ENCODE measurements around the gene TASP1. TPM values are rescaled to one million over a fixed set of nuclear protein-coding genes. Genes with fewer than 3 reads are reported as not detected.

The TASP1 gene
- total RNA-seq, 1 donor from 2014 or later: 4.6 TPM

DNA sequence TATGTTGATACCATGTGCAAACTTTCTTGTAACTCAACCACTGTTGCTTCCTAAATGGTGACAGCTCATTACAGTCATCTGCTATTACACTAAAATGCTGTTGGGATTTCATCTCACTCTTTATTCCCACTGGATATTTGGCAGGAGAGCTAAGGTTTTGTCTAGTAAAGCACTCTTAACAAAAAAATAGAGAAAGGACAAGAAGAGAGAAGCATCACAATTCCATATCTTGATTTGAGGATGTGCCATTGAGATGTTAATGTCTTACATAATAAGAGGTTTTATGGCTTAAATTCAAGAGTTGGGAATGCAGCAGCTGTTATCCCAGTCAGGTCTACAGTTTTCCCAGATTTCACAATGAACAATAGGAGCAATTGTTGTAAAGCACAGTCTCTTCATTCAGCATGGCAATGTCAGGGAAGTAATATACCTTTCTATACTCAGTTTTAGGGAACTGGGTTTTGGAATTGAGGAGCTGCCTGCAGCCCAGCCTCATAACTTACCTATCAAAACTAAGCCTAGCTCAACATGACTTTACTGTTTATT lies 282.7 kb downstream of the TASP1 start:
- DNase-seq (ENCODE audit: extremely low read depth, low read depth, low spot score): no peak

DNA sequence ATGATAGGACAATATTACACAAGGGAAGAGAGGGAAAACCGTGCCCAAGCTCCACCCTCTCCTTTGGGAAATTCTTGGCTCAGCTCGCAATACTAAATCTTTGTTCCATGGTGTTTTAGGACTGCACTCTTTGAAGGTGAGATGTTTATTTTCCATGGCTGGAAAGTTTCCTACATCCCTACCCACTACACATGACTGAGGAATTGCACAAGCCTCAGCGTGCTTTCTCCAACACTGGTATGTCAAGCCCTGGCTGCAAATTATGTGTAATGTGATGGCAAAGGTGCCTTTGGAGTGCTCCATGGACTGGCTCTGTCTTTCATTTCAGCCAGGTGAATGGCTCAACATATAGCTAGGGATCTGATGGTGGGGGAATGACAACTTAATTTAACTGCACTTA lies 283.3 kb downstream of the TASP1 start:
- DNase-seq (ENCODE audit: extremely low read depth, low read depth, low spot score): no peak

DNA sequence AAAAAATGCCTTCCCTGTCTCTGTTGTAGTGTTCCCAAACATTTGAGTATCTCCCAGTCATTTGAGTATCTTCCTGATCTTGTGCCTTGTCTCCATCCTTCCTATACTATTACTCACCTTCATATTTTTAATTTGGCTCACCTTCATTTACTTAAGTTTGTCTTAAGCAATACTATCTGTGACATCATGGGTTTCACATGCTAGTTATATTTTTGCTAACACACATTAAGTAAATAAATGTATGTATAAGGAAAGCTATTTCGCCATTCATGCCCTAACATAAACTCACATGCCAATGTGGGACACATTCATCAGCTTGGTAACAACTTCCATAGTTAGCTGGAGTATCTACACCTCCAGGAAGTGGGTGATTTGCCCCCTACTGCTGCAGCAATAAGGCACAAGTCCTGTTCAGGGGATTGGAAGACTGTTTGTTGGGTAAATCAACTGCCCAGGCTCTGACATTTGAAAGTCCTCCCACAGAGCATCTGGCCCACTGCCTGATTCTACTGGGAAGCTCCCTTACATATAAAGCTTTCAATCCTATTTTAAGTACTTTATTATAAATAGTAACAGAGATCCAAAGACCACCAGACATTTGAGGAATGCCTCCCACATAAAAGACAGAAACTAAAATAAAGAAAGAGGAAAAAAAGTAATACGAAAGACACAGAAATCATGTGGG lies 285.3 kb downstream of the TASP1 start:
- no peak for DNase-seq (ENCODE audit: extremely low read depth, low read depth, low spot score)

DNA sequence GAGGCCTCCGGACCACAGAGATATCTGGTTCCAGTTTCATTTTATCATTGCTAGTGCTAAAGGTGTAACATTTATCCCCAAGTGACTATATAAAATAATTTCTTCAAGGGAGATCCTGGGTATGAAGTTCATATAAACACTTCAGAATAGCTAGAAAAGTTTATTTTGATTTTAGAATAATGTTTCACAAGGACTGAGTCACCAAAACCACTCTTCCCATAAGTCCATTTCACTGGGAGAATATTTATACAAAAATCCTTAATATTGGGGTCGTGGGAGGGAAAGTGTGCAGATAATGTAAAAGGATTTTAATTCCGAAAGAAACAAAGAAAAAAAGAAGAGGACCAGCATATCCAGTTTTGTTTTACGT lies 289.5 kb downstream of the TASP1 start:
- DNase-seq (ENCODE audit: extremely low read depth, low read depth, low spot score): no peak

DNA sequence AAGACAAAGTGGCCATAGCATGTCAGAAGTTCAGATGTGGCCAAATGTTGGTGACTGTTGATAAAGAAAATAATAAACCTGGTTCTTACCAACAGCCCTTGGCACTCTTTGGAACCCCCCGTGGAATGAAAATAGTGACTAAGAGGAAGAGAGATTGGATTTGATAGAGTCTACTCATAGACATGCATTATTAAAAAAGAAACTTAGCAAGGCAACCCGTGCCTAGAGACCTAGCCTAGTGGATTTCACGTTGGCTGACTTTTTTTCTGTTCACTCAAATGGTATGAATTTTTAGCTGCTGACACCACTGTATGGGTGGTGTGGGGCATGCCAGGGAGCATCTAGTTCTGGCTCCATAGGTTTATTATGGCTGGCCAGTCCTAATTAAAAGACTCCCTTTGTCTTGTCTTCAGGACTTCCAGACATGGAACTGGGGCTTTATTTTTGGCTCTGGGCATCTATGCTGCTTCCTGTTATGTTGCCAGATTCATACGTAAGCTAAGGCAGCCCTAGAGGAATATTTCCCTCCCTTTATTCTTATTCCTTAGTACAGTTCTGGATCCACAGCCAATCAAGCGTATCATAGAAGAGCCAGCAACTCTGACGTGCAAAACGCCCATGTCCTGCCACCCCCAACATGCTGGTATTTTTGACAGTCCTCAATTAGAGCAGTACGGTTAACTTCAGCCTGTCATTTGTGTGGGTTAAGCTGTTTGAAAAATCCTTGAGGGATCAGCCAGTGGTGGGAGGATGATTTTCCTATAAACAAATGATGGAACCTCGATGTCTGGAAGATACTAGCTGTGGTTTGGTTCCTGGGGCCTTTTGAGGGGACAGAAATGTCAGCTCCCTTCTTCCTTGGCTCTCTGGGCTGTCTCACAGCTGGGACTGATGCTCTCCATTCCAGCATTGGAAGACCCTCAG lies 290.2 kb downstream of the TASP1 start:
- DNase-seq (ENCODE audit: extremely low read depth, low read depth, low spot score): no peak

DNA sequence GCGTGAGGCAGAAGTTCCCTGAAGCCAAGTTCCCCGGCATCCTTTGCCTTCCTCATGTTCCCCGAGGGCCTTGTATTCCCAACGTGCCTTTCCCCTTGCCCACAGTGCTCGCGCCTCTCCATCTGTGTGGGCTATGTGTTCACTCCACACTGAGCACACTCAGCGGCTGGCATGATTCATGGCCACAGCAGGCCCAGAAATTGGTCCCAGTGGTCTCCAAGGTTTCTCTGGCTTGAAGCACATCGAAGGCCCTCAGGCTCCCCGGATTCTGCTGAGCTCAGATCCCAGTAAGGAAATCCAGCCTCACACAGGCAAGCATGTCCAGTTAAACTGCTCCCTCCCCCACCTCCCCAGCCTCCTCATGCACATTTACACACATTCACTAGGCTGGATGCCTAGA lies 294.1 kb downstream of the TASP1 start:
- no peak for DNase-seq (ENCODE audit: extremely low read depth, low read depth, low spot score)

DNA sequence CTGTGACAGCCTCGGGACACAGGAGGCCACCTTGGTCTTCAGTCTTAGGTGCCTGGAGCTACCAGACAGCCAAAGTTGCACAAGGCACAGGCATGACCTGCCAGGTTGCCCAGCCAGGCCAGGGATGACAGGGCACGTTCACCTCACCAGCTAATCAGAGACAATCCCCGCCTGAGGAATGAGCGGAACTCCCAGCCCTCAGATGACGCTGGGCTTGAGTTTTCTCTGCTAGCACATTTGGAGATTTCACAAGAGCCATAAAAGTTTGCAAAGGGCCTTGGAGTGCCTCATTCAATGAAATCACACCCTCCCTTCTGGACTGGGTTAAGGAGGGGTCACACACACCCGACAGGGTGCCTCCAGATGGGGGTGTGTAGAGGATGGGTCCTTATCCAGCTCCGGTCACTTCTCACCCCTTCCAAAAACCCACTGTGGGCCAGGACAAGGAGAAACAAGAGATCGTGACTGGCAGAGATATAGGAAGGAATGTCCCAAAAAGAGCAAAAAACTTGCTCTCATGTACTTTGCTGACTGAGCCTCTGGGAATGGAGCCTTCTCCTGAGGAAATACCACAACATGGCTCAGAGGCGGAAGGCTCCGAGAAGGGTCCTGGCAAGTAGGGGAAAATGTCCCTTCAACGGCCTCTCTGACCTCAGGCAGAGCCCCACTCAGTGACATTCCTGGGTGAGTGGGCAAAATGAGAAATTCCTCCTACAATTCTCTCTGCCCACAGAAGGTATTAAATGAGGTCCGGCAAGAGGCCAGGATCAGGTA lies 296.1 kb downstream of the TASP1 start:
- DNase-seq (ENCODE audit: extremely low read depth, low read depth, low spot score): no peak

DNA sequence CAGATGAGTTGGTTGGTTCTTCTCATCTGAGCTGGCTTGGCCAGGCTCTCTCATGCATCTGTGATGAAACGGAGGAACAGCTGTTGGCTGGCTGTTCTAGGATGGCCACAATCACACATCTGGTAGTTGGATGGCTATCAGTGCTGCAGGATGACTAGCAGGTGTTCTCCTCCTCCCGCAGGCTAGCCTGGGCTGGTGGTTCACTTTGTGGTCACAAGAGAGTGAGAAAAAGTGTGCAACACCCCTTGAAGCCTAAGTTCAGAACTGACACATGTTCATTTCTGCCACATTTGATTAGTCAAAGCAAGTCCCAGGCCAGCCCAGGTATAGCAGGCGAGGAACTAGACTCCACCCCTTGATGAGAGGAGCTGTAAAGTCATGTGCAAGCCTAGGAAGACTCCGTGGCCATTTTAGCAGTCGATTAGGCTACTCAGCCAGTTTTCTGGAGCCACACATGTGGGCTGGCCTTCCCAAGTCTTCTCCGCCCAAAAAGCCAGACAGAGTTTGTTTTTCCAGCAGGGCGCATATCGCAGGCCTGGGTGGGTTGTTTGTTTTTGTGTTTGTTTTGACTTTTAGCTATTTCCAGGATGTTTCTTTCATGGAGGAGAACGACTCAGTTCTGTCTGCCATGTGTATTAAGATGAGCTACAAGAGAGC lies 296.9 kb downstream of the TASP1 start:
- DNase-seq (ENCODE audit: extremely low read depth, low read depth, low spot score): no peak

DNA sequence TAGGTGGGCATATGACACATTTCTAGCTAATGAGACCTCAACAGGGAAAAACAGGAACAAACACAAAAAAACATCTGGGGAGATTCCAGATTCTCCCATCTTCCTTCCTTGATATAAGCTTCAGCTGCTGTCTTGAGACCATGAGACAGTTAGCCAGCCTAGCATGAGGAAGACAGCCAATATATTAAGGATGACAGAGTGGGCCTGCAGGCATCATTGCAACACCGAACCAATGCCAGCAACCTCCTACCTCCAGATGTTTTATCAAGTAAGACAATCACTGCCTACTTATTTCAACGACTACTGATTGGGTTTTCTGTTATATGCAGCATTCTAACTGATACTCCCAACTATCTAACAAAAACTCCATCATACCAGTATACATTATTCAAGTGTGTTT lies 298.6 kb downstream of the TASP1 start:
- DNase-seq (ENCODE audit: extremely low read depth, low read depth, low spot score): no peak

Other genes with a start within 250 kb of the TASP1 start
- gene ESF1, start 146.0 kb upstream of the TASP1 start, total RNA-seq: 7.7 and 10.9 TPM in 2 replicates
- gene NDUFAF5, start 146.1 kb upstream of the TASP1 start, total RNA-seq: 11.0 and 17.5 TPM in 2 replicates